HG02981 (cell line): ENCODE results near the gene MYO10.

Experiments used
- ATAC-seq: cut with Tn5 transposase; IDR thresholded peaks from one replicate; pipeline ENCODE4 v1.9.1; 2021; ENCODE audit warnings: mild to moderate bottlenecking, moderate library complexity; ENCODE audit not compliant: unreplicated experiment

Gene MYO10

GRCh38 chr5:16826379-16827125 is 109.5 kb downstream of the MYO10 start:
- ATAC-seq = no peak

GRCh38 chr5:16819522-16820167 is 116.4 kb downstream of the MYO10 start:
- no peak for ATAC-seq

GRCh38 chr5:16815432-16815831 is 120.7 kb downstream of the MYO10 start:
- no peak for ATAC-seq

- ATAC-seq = no peak
Measured at GRCh38 chr5:16812911-16813310, 123.2 kb downstream of the MYO10 start.

GRCh38 chr5:16812448-16812847 is 123.6 kb downstream of the MYO10 start:
- ATAC-seq = no peak

GRCh38 chr5:16810208-16810854 is 125.8 kb downstream of the MYO10 start:
- no peak for ATAC-seq

- ATAC-seq = no peak
Measured at GRCh38 chr5:16809395-16810207, 126.5 kb downstream of the MYO10 start.

GRCh38 chr5:16809010-16809394 is 127.1 kb downstream of the MYO10 start:
- no peak for ATAC-seq

GRCh38 chr5:16808021-16808420 is 128.1 kb downstream of the MYO10 start:
- no peak for ATAC-seq

GRCh38 chr5:16807547-16807864 is 128.6 kb downstream of the MYO10 start:
- ATAC-seq = no peak

- ATAC-seq = no peak
Measured at GRCh38 chr5:16806711-16807546, 129.2 kb downstream of the MYO10 start.

GRCh38 chr5:16805486-16805885 is 130.6 kb downstream of the MYO10 start:
- no peak for ATAC-seq

- no peak for ATAC-seq
Measured at GRCh38 chr5:16803831-16804230, 132.3 kb downstream of the MYO10 start.

GRCh38 chr5:16800477-16800876 is 135.6 kb downstream of the MYO10 start:
- ATAC-seq = no peak

GRCh38 chr5:16799796-16800195 is 136.3 kb downstream of the MYO10 start:
- no peak for ATAC-seq

GRCh38 chr5:16797951-16798350 is 138.1 kb downstream of the MYO10 start:
- ATAC-seq = no peak

- ATAC-seq = no peak
Measured at GRCh38 chr5:16794269-16794913, 141.7 kb downstream of the MYO10 start.

GRCh38 chr5:16792598-16793275 is 143.4 kb downstream of the MYO10 start:
- ATAC-seq = no peak

GRCh38 chr5:16791904-16792597 is 144.0 kb downstream of the MYO10 start:
- ATAC-seq = no peak
